ENCODE results near the gene EFCC1. TPM values are rescaled to one million over a fixed set of nuclear protein-coding genes. Genes with fewer than 3 reads are reported as not detected.

Gene EFCC1
- total and polyA plus RNA-seq, 3 experiments from 2014 or later = 0.11 to 0.22 TPM; not detected in 1

GRCh38 chr3:128996200-128996599 is 4.9 kb upstream of the EFCC1 start:
- Histone ChIP-seq H3K27ac (ENCODE audit: low read depth, low read length) (no peak overlapping the region), H3K4me3 (ENCODE audit: low read length) (no peak overlapping the region), H3K4me1 (ENCODE audit: insufficient read depth, low read length) (peaks cover 23% of the 10 kb centered on the region), H3K9me3 (ENCODE audit: low read length) (no peaks in the 10 kb centered on the region), H3K27me3 (ENCODE audit: insufficient read depth, low read length, poor library complexity, severe bottlenecking) (no peaks in the 10 kb centered on the region), H3K36me3 (ENCODE audit: insufficient read depth, low read length) (no peaks in the 10 kb centered on the region)
- Mint-ChIP-seq H3K9me3 (no peaks in the 10 kb centered on the region), H3K4me3 (peak overlapping the region in 1 of 7 donors; percentile 42), H3K27ac (peak overlapping the region in 2 of 8 donors; percentile 42 to 68), H3K27me3 (peaks cover 22% of the 10 kb centered on the region in 2 donors), H3K4me1 (peaks cover 8 to 21% (median 15%) of the 10 kb centered on the region in 3 donors), H3K36me3 (peaks cover 0 to 4% (median 0%) of the 10 kb centered on the region in 3 donors)
- ChIA-PET CTCF (interaction anchor here (0.7 to 5.3 kb wide), 3 partner anchors 20 to 58 kb away, joined by 3 to 35 read pairs (median 12); no protein-coding TSS in a partner anchor), POLR2A (no interaction called here)
- DNase-seq = no peak

DNA sequence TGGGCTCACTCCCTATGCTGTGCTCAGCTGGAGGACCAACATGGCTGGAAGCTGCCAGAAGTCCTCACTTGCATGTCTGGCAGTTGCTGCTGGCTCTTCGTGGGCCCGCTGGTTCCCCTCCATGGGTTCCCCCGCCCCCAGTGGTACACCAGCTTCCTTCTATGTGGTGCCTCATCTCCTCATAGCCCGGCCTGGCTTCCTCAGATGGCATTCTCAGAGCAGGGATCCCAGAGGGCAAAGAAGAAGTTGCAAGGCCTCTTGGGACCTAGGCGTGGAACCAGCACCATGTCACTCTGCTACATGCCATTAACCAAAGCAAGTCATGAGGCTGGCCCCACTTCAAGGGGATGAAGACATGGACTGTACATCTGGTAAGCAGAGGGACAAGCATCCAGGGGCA is 4.4 kb upstream of the EFCC1 start:
- no peak overlapping the region for H3K27ac ChIP-seq (ENCODE audit: low read depth, low read length)
- POLR2A ChIA-PET = no interaction called here
- H3K27me3 ChIP-seq (ENCODE audit: insufficient read depth, low read length, poor library complexity, severe bottlenecking) = no peaks in the 10 kb centered on the region

DNA sequence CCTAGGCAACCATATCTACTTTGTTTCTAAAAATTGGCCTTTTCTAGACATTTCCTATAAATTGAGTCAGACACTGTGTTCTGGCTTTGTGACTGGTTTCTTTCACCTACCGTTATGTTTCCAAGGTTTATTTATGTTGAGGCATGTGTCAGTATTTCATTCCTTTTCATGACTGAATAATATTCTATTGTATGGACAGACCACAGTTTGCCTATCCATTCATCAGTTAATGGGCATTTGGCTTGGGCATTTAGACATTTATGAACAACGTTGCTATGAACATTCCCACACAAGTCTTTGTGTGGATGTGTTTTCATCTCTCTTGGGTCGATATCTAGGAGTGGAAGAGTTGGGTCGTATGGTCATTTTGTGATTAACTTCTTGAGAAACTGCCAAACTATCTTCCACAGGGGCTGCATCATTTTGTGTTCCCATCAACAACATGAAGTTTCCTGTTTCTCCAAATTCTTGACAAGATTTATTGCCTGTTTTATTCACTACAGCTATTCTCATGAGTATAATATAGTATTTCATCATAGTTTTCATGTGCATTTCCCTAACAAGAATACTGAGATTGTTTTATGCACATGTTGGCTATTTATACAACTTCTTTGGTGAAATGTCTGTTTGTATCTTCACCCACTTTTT is 3.5 kb upstream of the EFCC1 start:
- no peak for DNase-seq
- Histone ChIP-seq H3K27ac (ENCODE audit: low read depth, low read length) (no peak overlapping the region), H3K36me3 (ENCODE audit: insufficient read depth, low read length) (no peaks in the 10 kb centered on the region), H3K4me3 (ENCODE audit: low read length) (no peak overlapping the region), H3K4me1 (ENCODE audit: insufficient read depth, low read length) (peaks cover 23% of the 10 kb centered on the region), H3K9me3 (ENCODE audit: low read length) (no peaks in the 10 kb centered on the region), H3K27me3 (ENCODE audit: insufficient read depth, low read length, poor library complexity, severe bottlenecking) (peaks cover 6% of the 10 kb centered on the region)
- ChIA-PET CTCF (interaction anchor here (1.4 to 5.3 kb wide), 8 partner anchors 10 to 248 kb away, joined by 3 to 35 read pairs (median 8); no protein-coding TSS in a partner anchor), POLR2A (no interaction called here)
- no peaks in the 10 kb centered on the region for H3K9me3 Mint-ChIP-seq
- no peak overlapping the region for H3K27ac Mint-ChIP-seq
- peak overlapping the region in 1 of 7 donors; percentile 5 for H3K4me3 Mint-ChIP-seq
- H3K4me1 Mint-ChIP-seq = peaks cover 14 to 28% (median 20%) of the 10 kb centered on the region in 3 donors
- peaks cover 27 to 29% of the 10 kb centered on the region in 2 donors for H3K27me3 Mint-ChIP-seq
- H3K36me3 Mint-ChIP-seq = peaks cover 0 to 4% (median 0%) of the 10 kb centered on the region in 3 donors

More for the DNA sequence above, 4.4 kb upstream of the EFCC1 start:
- H3K36me3 Mint-ChIP-seq = peaks cover 0 to 4% (median 0%) of the 10 kb centered on the region in 3 donors
- DNase-seq = no peak
- peak overlapping the region in 1 of 7 donors; percentile 48 for H3K4me3 Mint-ChIP-seq
- H3K9me3 ChIP-seq (ENCODE audit: low read length) = no peaks in the 10 kb centered on the region
- CTCF ChIA-PET = interaction anchor here (0.7 to 5.3 kb wide), 2 partner anchors 19 to 57 kb away, joined by 3 to 35 read pairs; no protein-coding TSS in a partner anchor
- no peaks in the 10 kb centered on the region for H3K9me3 Mint-ChIP-seq
- no peak overlapping the region for H3K4me3 ChIP-seq (ENCODE audit: low read length)
- no peaks in the 10 kb centered on the region for H3K36me3 ChIP-seq (ENCODE audit: insufficient read depth, low read length)
- H3K4me1 ChIP-seq (ENCODE audit: insufficient read depth, low read length) = peaks cover 23% of the 10 kb centered on the region
- H3K4me1 Mint-ChIP-seq = peaks cover 8 to 21% (median 15%) of the 10 kb centered on the region in 3 donors
- no peak overlapping the region for H3K27ac Mint-ChIP-seq
- H3K27me3 Mint-ChIP-seq = peaks cover 22% of the 10 kb centered on the region in 2 donors

DNA sequence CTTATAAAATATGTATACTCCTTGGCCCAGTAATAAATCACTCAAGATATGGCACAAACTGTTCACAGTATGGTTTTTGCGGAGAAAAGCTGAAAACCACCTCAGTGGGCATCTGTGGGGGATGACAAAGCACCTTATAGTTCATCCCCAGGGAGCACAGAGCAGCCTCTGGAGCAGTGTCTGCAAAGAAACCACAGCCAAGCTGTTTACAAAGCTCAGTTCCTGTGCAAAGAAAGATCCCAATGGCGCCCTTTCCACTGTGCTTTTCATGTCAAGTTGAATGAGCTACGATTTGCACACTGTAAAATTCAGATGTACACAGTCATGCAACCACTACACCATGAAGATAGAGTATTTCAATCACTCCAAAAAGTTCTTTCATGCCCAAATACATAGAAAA is 2.5 kb upstream of the EFCC1 start:
- ChIA-PET POLR2A (interaction anchor here (0.7 kb wide), 1 partner anchor 122 kb away, joined by 3 read pairs; no protein-coding TSS in a partner anchor), CTCF (interaction anchor here (1.4 to 2.3 kb wide), 7 partner anchors 9 to 247 kb away, joined by 3 to 21 read pairs (median 7); no protein-coding TSS in a partner anchor)
- peak overlapping the region in 1 of 7 donors; percentile 44 for H3K4me3 Mint-ChIP-seq
- H3K36me3 ChIP-seq (ENCODE audit: insufficient read depth, low read length) = no peaks in the 10 kb centered on the region
- peaks cover 0 to 4% (median 0%) of the 10 kb centered on the region in 3 donors for H3K36me3 Mint-ChIP-seq
- peaks cover 18 to 33% (median 29%) of the 10 kb centered on the region in 3 donors for H3K4me1 Mint-ChIP-seq
- no peak overlapping the region for H3K27ac Mint-ChIP-seq
- H3K27me3 Mint-ChIP-seq = peaks cover 35 to 38% of the 10 kb centered on the region in 2 donors
- peaks cover 20% of the 10 kb centered on the region for H3K4me1 ChIP-seq (ENCODE audit: insufficient read depth, low read length)
- H3K9me3 Mint-ChIP-seq = no peaks in the 10 kb centered on the region
- H3K27ac ChIP-seq (ENCODE audit: low read depth, low read length) = no peak overlapping the region
- DNase-seq = no peak
- H3K27me3 ChIP-seq (ENCODE audit: insufficient read depth, low read length, poor library complexity, severe bottlenecking) = peaks cover 14% of the 10 kb centered on the region
- H3K4me3 ChIP-seq (ENCODE audit: low read length) = no peak overlapping the region
- no peaks in the 10 kb centered on the region for H3K9me3 ChIP-seq (ENCODE audit: low read length)

- Mint-ChIP-seq H3K4me1 (peaks cover 20 to 32% (median 27%) of the 10 kb centered on the region in 3 donors), H3K9me3 (no peaks in the 10 kb centered on the region), H3K4me3 (peak overlapping the region in 1 of 7 donors; percentile 44), H3K36me3 (peaks cover 0 to 4% (median 0%) of the 10 kb centered on the region in 3 donors), H3K27me3 (peaks cover 35 to 38% of the 10 kb centered on the region in 2 donors), H3K27ac (peak overlapping the region in 1 of 8 donors; percentile 21)
- Histone ChIP-seq H3K4me1 (ENCODE audit: insufficient read depth, low read length) (peaks cover 20% of the 10 kb centered on the region), H3K27ac (ENCODE audit: low read depth, low read length) (no peak overlapping the region), H3K27me3 (ENCODE audit: insufficient read depth, low read length, poor library complexity, severe bottlenecking) (peaks cover 14% of the 10 kb centered on the region), H3K9me3 (ENCODE audit: low read length) (no peaks in the 10 kb centered on the region), H3K4me3 (ENCODE audit: low read length) (no peak overlapping the region), H3K36me3 (ENCODE audit: insufficient read depth, low read length) (no peaks in the 10 kb centered on the region)
- ChIA-PET POLR2A (interaction anchor here (0.7 kb wide), 1 partner anchor 268 kb away, joined by 8 read pairs; no protein-coding TSS in a partner anchor), CTCF (interaction anchor here (1.4 to 2.3 kb wide), 7 partner anchors 9 to 246 kb away, joined by 3 to 21 read pairs (median 7); no protein-coding TSS in a partner anchor)
- DNase-seq = no peak
Observed at GRCh38 chr3:128999102-128999501, 2.0 kb upstream of the EFCC1 start.

DNA sequence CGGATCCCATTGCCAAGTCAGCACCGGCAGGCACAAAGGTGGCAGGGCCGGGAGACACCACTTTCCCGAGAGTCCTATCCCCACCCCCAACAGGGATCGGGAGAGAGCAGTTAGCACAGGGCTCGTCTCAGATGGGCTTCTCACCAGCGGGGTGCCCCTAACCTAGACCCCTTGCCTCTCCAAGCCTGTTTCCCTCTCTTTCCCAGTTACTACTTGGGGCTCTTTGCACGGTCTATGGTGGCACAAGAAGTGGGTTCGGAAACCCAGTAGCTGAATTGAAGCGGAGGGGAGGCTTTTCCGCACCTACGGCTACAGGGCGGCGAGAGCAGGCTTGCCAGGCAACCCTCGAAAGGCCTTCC is 383 bp upstream of the EFCC1 start:
- Histone ChIP-seq H3K36me3 (ENCODE audit: insufficient read depth, low read length) (no peaks in the 10 kb centered on the region), H3K9me3 (ENCODE audit: low read length) (no peaks in the 10 kb centered on the region), H3K27me3 (ENCODE audit: insufficient read depth, low read length, poor library complexity, severe bottlenecking) (peaks cover 14% of the 10 kb centered on the region), H3K4me1 (ENCODE audit: insufficient read depth, low read length) (peaks cover 15% of the 10 kb centered on the region), H3K4me3 (ENCODE audit: low read length) (no peak overlapping the region), H3K27ac (ENCODE audit: low read depth, low read length) (no peak overlapping the region)
- POLR2A ChIA-PET = interaction anchor here (0.6 kb wide), 1 partner anchor 646 kb away, joined by 3 read pairs; no protein-coding TSS in a partner anchor
- Mint-ChIP-seq H3K4me1 (peaks cover 23 to 38% (median 28%) of the 10 kb centered on the region in 3 donors), H3K27ac (no peak overlapping the region), H3K36me3 (peaks cover 0 to 4% (median 0%) of the 10 kb centered on the region in 3 donors), H3K4me3 (peak overlapping the region in 5 of 7 donors; percentile 15 to 76 (median 39)), H3K9me3 (no peaks in the 10 kb centered on the region), H3K27me3 (peaks cover 33 to 38% of the 10 kb centered on the region in 2 donors)
- no peak for DNase-seq
- CTCF ChIA-PET = interaction anchor here (1.2 kb wide), 1 partner anchor 11 kb away, joined by 3 read pairs; no protein-coding TSS in a partner anchor

DNA sequence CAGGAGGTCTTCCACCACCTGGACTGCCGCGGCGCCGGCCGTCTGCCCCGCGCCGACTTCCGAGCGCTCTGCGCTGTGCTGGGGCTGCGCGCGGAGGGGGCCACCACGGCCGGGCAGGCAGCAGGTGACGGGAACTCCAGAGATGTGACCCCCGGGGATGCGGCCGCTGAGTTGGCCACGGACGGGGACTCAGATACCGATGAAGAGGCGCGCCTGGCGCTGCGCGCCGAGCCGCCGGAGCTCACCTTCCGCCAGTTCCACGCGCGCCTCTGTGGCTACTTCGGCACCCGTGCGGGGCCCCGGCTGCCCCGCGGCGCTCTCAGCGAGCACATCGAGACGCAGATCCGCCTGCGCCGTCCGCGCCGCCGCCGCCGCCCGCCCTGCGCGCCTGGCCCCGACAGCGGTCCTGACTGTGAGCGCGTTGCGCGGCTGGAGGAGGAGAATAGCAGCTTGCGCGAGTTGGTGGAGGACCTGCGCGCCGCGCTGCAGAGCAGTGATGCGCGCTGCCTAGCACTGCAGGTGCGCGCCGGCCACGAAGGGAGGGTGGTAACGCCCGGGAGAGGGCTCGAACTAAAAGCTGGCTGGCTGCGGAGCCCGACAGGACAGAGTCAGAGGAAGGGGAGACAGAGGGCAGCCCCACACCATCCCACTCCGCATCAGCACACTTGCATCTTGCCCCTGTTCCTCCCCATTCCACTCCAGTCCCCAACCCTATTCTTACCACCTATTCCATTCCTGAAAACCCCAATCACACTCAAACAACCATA is 885 bp downstream of the EFCC1 start:
- Mint-ChIP-seq H3K4me1 (peaks cover 23 to 43% (median 30%) of the 10 kb centered on the region in 3 donors), H3K9me3 (no peaks in the 10 kb centered on the region), H3K4me3 (peak overlapping the region in 6 of 7 donors; percentile 29 to 79 (median 46)), H3K36me3 (peaks cover 0 to 4% (median 0%) of the 10 kb centered on the region in 3 donors), H3K27ac (peak overlapping the region in 1 of 8 donors; percentile 21), H3K27me3 (peaks cover 33 to 38% of the 10 kb centered on the region in 2 donors)
- peak in 1 of 5 donors; percentile 36 for DNase-seq
- Histone ChIP-seq H3K36me3 (ENCODE audit: insufficient read depth, low read length) (no peaks in the 10 kb centered on the region), H3K4me3 (ENCODE audit: low read length) (no peak overlapping the region), H3K9me3 (ENCODE audit: low read length) (no peaks in the 10 kb centered on the region), H3K27ac (ENCODE audit: low read depth, low read length) (no peak overlapping the region), H3K27me3 (ENCODE audit: insufficient read depth, low read length, poor library complexity, severe bottlenecking) (peaks cover 14% of the 10 kb centered on the region), H3K4me1 (ENCODE audit: insufficient read depth, low read length) (peaks cover 16% of the 10 kb centered on the region)
- POLR2A ChIA-PET = interaction anchor here (0.8 to 3.0 kb wide), 2 partner anchors 14 to 15 kb away, joined by 3 to 18 read pairs; no protein-coding TSS in a partner anchor
- CTCF ChIA-PET = interaction anchor here (1.3 to 8.4 kb wide), 2 partner anchors 14 to 32 kb away, joined by 4 to 98 read pairs; no protein-coding TSS in a partner anchor
